A673 (cell line): Measurements from ENCODE around the gene NPIPA8.
"Not testable (repeated sequence)": the region's sequence is repeated elsewhere in the genome, so short reads cannot be mapped to it uniquely, and the experiment has no call there.

ENCODE experiments used
- CTCF ChIP-seq: fragments of 300-800, 200-600 bp; sonication (generic); conservative IDR thresholded peaks from 2 replicates; pipeline ENCODE4 v1.5.1; 2017; ENCODE audit warnings: low read depth, mild to moderate bottlenecking, antibody characterized with exemption, low read length, moderate library complexity, mixed read lengths
- EZH2 ChIP-seq: fragments of 200-600 bp; sonication (generic); IDR thresholded peaks from 2 replicates; pipeline ENCODE4 v1.6.1; 2017; ENCODE audit warnings: borderline replicate concordance, low read depth, mild to moderate bottlenecking, mixed read lengths, antibody characterized with exemption, low read length; ENCODE audit not compliant: poor library complexity, severe bottlenecking

GRCh38 chr16:18336636-18337035 is at the start of gene NPIPA8:
- not testable (repeated sequence) for TF ChIP-seq CTCF, EZH2
